Left ventricle myocardium inferior (tissue), 1 donor: ENCODE measurements around the gene FHL2. TPM values are rescaled to one million over a fixed set of nuclear protein-coding genes. Genes with fewer than 3 reads are reported as not detected.

Experiments
- DNase-seq: peaks from one replicate; pipeline ENCODE4 v3.0.0-alpha.2; 2020
- H3K27ac ChIP-seq: fragments of 200-600 bp; replicated peaks from 2 replicates; pipeline ENCODE4 v1.8.0; 2021
- H3K27me3 ChIP-seq: fragments of 200-600 bp; 2 replicates; pipeline ENCODE4 v1.8.0; 2021; ENCODE audit warnings: low read depth
- H3K36me3 ChIP-seq: fragments of 200-600 bp; 2 replicates; pipeline ENCODE4 v1.8.0; 2021
- H3K4me1 ChIP-seq: fragments of 200-600 bp; 2 replicates; pipeline ENCODE4 v1.8.0; 2021
- H3K4me3 ChIP-seq: fragments of 200-600 bp; 2 replicates; pipeline ENCODE4 v1.8.0; 2021; ENCODE audit warnings: mild to moderate bottlenecking, moderate library complexity
- H3K9me3 ChIP-seq: fragments of 200-600 bp; replicated peaks from 2 replicates; pipeline ENCODE4 v1.8.0; 2021
- intact Hi-C: fragments of 100-400 bp; cut with micrococcal nuclease; formaldehyde crosslinking; loops from one replicate; pipeline ENCODE4 v1.11.0; 2022
- total RNA-seq: library from RNA; stranded (reverse); fragmentation: NEBNext Ultra II Directional; extraction: Animal tissue kit (Norgen Biotek cat#: 25700); gene quantifications from one replicate; pipeline ENCODE4 v1.2.1, GENCODE V29; 2021
- TF ChIP-seq, protein P1 (sequence below): fragments of 200-600 bp; IDR thresholded peaks from 2 replicates; pipeline ENCODE4 v1.8.0; 2021; ENCODE audit warnings: antibody characterized with exemption, mild to moderate bottlenecking, borderline replicate concordance
- donor health status: DM: no; HTN: yes; CAD: no; lungs with severe emphysema.

FHL2 gene
- total RNA-seq, 1 donor from 2014 or later: 2,742 TPM

- Histone ChIP-seq H3K4me3 (no peak overlapping the region), H3K4me1 (peaks cover 5% of the 10 kb centered on the region), H3K36me3 (peaks cover 77% of the 10 kb centered on the region), H3K9me3 (peaks cover 22% of the 10 kb centered on the region), H3K27me3 (no peaks in the 10 kb centered on the region), H3K27ac (peak overlapping the region; percentile 1)
- no peak for DNase-seq
- intact Hi-C loops: no loop called here
- TF ChIP-seq, protein P1, sequence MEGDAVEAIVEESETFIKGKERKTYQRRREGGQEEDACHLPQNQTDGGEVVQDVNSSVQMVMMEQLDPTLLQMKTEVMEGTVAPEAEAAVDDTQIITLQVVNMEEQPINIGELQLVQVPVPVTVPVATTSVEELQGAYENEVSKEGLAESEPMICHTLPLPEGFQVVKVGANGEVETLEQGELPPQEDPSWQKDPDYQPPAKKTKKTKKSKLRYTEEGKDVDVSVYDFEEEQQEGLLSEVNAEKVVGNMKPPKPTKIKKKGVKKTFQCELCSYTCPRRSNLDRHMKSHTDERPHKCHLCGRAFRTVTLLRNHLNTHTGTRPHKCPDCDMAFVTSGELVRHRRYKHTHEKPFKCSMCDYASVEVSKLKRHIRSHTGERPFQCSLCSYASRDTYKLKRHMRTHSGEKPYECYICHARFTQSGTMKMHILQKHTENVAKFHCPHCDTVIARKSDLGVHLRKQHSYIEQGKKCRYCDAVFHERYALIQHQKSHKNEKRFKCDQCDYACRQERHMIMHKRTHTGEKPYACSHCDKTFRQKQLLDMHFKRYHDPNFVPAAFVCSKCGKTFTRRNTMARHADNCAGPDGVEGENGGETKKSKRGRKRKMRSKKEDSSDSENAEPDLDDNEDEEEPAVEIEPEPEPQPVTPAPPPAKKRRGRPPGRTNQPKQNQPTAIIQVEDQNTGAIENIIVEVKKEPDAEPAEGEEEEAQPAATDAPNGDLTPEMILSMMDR: no peak
Observed at GRCh38 chr2:105358593-105358992, 40.3 kb downstream of the FHL2 start.

- intact Hi-C loops: no loop called here
- TF ChIP-seq, protein P1: no peak
- peak overlapping the region; percentile 37 for H3K27ac ChIP-seq
- DNase-seq: no peak
- peaks cover 5% of the 10 kb centered on the region for H3K4me1 ChIP-seq
- peaks cover 62% of the 10 kb centered on the region for H3K36me3 ChIP-seq
- no peak overlapping the region for H3K4me3 ChIP-seq
- no peaks in the 10 kb centered on the region for H3K27me3 ChIP-seq
- peaks cover 22% of the 10 kb centered on the region for H3K9me3 ChIP-seq
Observed at GRCh38 chr2:105357122-105357521, 41.7 kb downstream of the FHL2 start.

DNA sequence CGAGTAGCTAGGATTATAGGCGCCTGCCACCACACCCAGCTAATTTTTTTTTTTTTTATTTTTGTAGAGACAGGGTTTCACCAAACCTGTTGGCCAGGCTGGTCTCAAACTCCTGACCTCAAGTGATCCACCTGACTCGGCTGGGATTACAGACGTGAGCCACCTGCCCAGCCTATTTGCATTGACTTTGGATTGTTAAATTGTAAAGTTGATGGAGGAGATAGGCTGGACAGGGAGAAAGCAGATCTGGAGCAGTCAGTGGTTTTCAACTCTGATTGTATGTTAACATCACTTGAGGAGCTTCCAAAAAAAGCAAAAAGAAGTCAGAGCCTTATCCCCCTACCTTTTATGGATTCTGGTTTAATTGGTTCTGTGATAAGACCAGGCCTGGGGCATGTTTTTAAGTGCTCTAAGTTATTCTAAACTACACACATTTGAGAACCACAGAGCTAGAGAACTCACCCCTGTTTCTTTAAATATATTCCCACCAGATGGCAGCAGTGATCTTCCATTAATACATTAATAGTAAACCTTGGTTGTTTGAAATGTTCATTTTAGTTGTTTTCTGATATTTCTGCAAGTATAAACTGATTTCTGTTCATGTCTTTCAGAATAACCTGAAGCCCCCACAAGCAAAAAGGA is 54.0 kb downstream of the FHL2 start:
- H3K4me3 ChIP-seq: no peak overlapping the region
- no peak for DNase-seq
- no peaks in the 10 kb centered on the region for H3K27me3 ChIP-seq
- no peak overlapping the region for H3K27ac ChIP-seq
- H3K36me3 ChIP-seq: peaks cover 92% of the 10 kb centered on the region
- peaks cover 4% of the 10 kb centered on the region for H3K4me1 ChIP-seq
- H3K9me3 ChIP-seq: no peaks in the 10 kb centered on the region
- intact Hi-C loops: no loop called here
- TF ChIP-seq, protein P1: peak; percentile 56

DNA sequence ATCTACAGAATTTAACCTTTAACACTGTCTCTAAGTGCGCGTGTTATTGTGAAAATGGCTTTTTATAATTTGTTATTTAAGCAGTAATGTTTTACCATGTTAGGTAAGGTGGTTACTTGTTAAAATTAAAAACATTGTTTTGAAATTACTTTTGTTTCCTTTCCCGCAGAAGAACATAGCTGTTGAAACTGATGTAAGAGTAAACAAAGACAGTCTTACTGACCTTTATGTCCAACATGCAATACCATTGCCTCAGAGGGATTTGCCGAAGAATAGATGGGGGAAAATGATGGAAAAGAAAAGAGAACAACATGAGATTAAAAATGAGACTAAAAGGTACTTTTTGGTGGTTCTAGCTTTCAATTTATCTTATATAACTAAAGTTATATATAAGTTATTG is 59.4 kb downstream of the FHL2 start:
- TF ChIP-seq, protein P1: no peak
- H3K27me3 ChIP-seq: no peaks in the 10 kb centered on the region
- no peak for DNase-seq
- H3K27ac ChIP-seq: no peak overlapping the region
- peaks cover 48% of the 10 kb centered on the region for H3K36me3 ChIP-seq
- intact Hi-C loops: no loop called here
- H3K9me3 ChIP-seq: no peaks in the 10 kb centered on the region
- no peak overlapping the region for H3K4me3 ChIP-seq
- H3K4me1 ChIP-seq: peaks cover 38% of the 10 kb centered on the region

DNA sequence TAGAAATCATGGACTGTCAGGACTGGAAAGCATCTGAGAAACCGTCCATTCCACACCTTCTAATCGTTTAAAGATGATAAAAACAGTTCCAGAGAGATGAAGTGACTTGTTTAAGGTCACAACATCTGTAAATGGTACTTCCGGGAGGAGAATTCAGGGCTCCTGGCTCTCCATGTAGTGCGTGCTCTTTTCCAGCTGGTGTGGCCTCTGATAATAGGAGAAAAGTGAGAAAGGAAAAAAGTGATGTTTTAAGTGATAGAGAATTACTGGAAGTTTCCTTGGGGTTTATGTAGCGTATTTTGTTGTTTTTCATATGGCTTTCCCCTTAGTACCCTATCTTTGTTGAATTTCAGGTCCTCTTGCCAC is 60.8 kb downstream of the FHL2 start:
- Histone ChIP-seq H3K36me3 (peaks cover 34% of the 10 kb centered on the region), H3K4me1 (peaks cover 38% of the 10 kb centered on the region), H3K4me3 (peak overlapping the region; percentile 89), H3K9me3 (no peaks in the 10 kb centered on the region), H3K27ac (peak overlapping the region; percentile 96), H3K27me3 (no peaks in the 10 kb centered on the region)
- TF ChIP-seq, protein P1: no peak
- intact Hi-C loops: no loop called here
- no peak for DNase-seq
